ENCODE results near the gene COG5. TPM values are rescaled to one million over a fixed set of nuclear protein-coding genes. Genes with fewer than 3 reads are reported as not detected.

Gene COG5
- total and polyA plus RNA-seq, 2 of the 8 experiments (the other 6 are each of a cell fraction or from before 2014, with no cell fraction given): 10.5 to 28.1 TPM

DNA sequence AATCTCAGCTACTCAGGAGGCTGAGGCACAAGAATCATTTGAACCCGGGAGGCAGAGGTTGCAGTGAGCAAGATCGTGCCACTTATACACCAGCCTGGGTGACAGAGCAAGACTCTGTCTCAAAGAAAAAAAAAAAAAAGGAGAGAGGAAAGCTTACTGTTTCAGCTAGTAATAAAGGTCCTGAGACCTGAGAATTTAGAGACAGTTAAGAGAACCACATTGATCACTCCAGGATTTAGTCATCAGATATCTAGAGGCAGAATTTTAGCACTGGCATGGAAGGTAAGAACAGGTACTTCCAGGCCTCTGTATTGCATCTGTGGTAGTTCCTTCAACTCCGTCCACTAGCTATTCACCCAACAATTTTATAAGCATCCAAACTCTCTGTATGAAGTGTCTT lies 7.8 kb downstream of the COG5 start (continued):
- TF ChIP-seq HDAC6 (IDR thresholded peaks at IDR 0.05; ENCODE audit: low read depth, low read length): no peak
- TF ChIP-seq SP2 (IDR thresholded peaks at IDR 0.05; ENCODE audit: low read length): no peak
- TF ChIP-seq, protein P1, sequence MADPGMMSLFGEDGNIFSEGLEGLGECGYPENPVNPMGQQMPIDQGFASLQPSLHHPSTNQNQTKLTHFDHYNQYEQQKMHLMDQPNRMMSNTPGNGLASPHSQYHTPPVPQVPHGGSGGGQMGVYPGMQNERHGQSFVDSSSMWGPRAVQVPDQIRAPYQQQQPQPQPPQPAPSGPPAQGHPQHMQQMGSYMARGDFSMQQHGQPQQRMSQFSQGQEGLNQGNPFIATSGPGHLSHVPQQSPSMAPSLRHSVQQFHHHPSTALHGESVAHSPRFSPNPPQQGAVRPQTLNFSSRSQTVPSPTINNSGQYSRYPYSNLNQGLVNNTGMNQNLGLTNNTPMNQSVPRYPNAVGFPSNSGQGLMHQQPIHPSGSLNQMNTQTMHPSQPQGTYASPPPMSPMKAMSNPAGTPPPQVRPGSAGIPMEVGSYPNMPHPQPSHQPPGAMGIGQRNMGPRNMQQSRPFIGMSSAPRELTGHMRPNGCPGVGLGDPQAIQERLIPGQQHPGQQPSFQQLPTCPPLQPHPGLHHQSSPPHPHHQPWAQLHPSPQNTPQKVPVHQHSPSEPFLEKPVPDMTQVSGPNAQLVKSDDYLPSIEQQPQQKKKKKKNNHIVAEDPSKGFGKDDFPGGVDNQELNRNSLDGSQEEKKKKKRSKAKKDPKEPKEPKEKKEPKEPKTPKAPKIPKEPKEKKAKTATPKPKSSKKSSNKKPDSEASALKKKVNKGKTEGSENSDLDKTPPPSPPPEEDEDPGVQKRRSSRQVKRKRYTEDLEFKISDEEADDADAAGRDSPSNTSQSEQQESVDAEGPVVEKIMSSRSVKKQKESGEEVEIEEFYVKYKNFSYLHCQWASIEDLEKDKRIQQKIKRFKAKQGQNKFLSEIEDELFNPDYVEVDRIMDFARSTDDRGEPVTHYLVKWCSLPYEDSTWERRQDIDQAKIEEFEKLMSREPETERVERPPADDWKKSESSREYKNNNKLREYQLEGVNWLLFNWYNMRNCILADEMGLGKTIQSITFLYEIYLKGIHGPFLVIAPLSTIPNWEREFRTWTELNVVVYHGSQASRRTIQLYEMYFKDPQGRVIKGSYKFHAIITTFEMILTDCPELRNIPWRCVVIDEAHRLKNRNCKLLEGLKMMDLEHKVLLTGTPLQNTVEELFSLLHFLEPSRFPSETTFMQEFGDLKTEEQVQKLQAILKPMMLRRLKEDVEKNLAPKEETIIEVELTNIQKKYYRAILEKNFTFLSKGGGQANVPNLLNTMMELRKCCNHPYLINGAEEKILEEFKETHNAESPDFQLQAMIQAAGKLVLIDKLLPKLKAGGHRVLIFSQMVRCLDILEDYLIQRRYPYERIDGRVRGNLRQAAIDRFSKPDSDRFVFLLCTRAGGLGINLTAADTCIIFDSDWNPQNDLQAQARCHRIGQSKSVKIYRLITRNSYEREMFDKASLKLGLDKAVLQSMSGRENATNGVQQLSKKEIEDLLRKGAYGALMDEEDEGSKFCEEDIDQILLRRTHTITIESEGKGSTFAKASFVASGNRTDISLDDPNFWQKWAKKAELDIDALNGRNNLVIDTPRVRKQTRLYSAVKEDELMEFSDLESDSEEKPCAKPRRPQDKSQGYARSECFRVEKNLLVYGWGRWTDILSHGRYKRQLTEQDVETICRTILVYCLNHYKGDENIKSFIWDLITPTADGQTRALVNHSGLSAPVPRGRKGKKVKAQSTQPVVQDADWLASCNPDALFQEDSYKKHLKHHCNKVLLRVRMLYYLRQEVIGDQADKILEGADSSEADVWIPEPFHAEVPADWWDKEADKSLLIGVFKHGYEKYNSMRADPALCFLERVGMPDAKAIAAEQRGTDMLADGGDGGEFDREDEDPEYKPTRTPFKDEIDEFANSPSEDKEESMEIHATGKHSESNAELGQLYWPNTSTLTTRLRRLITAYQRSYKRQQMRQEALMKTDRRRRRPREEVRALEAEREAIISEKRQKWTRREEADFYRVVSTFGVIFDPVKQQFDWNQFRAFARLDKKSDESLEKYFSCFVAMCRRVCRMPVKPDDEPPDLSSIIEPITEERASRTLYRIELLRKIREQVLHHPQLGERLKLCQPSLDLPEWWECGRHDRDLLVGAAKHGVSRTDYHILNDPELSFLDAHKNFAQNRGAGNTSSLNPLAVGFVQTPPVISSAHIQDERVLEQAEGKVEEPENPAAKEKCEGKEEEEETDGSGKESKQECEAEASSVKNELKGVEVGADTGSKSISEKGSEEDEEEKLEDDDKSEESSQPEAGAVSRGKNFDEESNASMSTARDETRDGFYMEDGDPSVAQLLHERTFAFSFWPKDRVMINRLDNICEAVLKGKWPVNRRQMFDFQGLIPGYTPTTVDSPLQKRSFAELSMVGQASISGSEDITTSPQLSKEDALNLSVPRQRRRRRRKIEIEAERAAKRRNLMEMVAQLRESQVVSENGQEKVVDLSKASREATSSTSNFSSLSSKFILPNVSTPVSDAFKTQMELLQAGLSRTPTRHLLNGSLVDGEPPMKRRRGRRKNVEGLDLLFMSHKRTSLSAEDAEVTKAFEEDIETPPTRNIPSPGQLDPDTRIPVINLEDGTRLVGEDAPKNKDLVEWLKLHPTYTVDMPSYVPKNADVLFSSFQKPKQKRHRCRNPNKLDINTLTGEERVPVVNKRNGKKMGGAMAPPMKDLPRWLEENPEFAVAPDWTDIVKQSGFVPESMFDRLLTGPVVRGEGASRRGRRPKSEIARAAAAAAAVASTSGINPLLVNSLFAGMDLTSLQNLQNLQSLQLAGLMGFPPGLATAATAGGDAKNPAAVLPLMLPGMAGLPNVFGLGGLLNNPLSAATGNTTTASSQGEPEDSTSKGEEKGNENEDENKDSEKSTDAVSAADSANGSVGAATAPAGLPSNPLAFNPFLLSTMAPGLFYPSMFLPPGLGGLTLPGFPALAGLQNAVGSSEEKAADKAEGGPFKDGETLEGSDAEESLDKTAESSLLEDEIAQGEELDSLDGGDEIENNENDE (IDR thresholded peaks at IDR 0.05; ENCODE audit: insufficient replicate concordance, low read length): no peak
- no peak for TF ChIP-seq BACH1 (IDR thresholded peaks at IDR 0.05; ENCODE audit: low read length)
